Spleen (tissue), 7 donors: ENCODE results near the gene SPIRE1.

Experiments
- CTCF ChIP-seq, 11 experiments: fragments of 200-600 bp in 7 of 11; fragments of 450-650 bp in 4 of 11; sonication (generic) in 4 of 11; IDR thresholded peaks in 8 of 11; conservative IDR thresholded peaks in 3 of 11; 1 replicate in 7 of 11; 2 replicates in 4 of 11; pipeline versions ENCODE4 v1.4.0 to v1.8.0; 2016 to 2021; ENCODE audit warnings: antibody characterized with exemption in 11 of 11, inconsistent platforms in 4 of 11, mild to moderate bottlenecking in 1 of 11
- POLR2A ChIP-seq, 3 donors: fragments of 450-650 bp; IDR thresholded peaks; one replicate each; pipeline ENCODE4 v1.5.1; 2017; ENCODE audit warnings: antibody characterized with exemption in 3 of 3, mild to moderate bottlenecking in 1 of 3
- donor health status: DM: no; HTN: no; CAD: no; lungs with moderate emphysema.
- donor health status: DM: no; HTN: no; CAD: no.
- donor health status: DM: no; HTN: no; CAD: no.

GRCh38 chr18:12518832-12519531 is 138.9 kb downstream of the SPIRE1 start:
- TF ChIP-seq CTCF (IDR thresholded peaks at IDR 0.05 in 8 of 11, conservative IDR thresholded peaks at IDR 0.05 in 3 of 11) = no peak
- no peak for TF ChIP-seq POLR2A (IDR thresholded peaks at IDR 0.05)
